ENCODE data around the gene CNGA3. TPM values are rescaled to one million over a fixed set of nuclear protein-coding genes. Genes with fewer than 3 reads are reported as not detected.

The CNGA3 gene
- total RNA-seq (2021; fragmentation: NEBNext Ultra II Directional; extraction: Animal tissue kit (Norgen Biotek cat#: 25700)) (not detected in 2 replicates), polyA plus RNA-seq (2011; rRNA removed) (0.02 TPM in 1 of 2 replicates, not detected in the other), polyA minus RNA-seq (2011; rRNA and poly(A)+ RNA removed) (not detected in 2 replicates)
- 0.04 TPM for polyA plus RNA-seq (2011; cell fraction: cytosol; rRNA removed)
- 0.06 TPM for polyA plus RNA-seq (2011; cell fraction: nucleus; rRNA removed)
- polyA plus RNA-seq (2012, experiment 1 of 2), result not detected in 4 replicates
- polyA plus RNA-seq (2012, experiment 2 of 2), result not detected
- polyA plus RNA-seq (2013, experiment 1 of 2), result 0.02 TPM
- not detected for polyA plus RNA-seq (2013, experiment 2 of 2)
- polyA minus RNA-seq (2011; cell fraction: cytosol; rRNA and poly(A)+ RNA removed), result not detected
- polyA minus RNA-seq (2011; cell fraction: nucleus; rRNA and poly(A)+ RNA removed), result not detected
- long read RNA-seq, experiment 1, result 0 reads
- long read RNA-seq, experiment 2, result 0 reads

DNA sequence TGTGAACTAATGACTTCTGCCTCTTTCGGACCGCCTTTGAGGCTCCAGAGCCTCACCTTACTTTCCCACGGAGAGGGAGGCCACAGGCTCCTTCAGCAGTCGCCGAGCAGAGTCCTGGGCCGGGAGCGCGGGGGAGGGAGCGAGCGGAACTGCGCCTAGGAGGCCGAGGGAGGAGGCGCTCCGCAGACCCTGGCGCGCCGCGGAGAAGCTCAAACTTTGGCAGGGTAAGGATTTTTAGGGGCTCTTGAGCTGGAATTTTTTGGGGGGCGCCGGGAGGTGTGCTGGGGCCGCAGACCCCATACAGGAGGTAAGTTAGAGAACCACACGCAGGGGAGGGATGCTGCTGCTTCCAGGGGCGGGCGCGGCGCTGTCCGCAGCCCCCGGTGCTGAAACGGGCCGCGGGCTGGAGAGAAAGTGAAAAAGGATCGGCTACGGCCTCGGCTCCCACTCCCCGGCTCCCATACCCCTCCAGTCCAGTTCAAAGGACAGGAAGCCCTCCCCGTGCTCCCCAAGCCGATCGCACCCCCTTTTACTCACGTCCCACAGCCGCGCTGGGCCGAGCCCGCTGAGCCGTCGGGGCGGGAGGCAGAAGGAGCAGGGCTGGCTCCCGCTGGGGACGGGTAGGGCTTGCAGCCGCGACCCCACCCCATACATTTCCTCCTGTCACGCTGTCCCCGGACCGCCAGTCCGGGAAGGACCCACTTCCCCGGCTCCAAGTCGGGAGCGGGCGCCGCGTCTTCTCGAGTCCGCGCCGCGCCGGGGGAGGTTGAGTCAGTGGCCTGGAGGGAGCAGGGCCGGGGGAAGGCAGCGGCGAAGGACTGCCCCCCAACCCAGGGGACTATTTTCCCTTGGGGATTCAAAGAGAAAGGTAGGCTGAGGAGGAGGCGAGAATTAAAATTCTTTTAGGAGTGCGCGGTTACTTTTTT is at the start of gene CNGA3:
Gene CNGA3, plus strand, starts transcription at position 146 of the 926 bp plus-strand sequence. CDS start 23,520 bp downstream, outside the sequence.
- H2BK15ac ChIP-seq (ENCODE audit: low read length), result no peak within 1 kb of the TSS
- H3K4me1 ChIP-seq (replicated peaks in 1 of 4; ENCODE audit: control insufficient read depth in 3 of 4, insufficient read depth in 4 of 4, low read length in 3 of 4), result peaks cover 0 to 12% (median 5%) of the 10 kb centered on the region in 4 experiments; a peak in 6 of 7 replicates
- no peak within 1 kb of the TSS for H4K5ac ChIP-seq (ENCODE audit: insufficient read length, low read depth, low read length)
- no peak within 1 kb of the TSS for H2BK20ac ChIP-seq (ENCODE audit: low read length)
- peak in 1 of 2 experiments; percentile 85 for DNase-seq (ENCODE audit: low read depth in 1 of 2, low spot score in 2 of 2)
- H2AK5ac ChIP-seq (ENCODE audit: low read depth, low read length), result no peak within 1 kb of the TSS
- no peak within 1 kb of the TSS for H2BK12ac ChIP-seq (ENCODE audit: low read depth, low read length)
- H3K4ac ChIP-seq (replicated peaks; ENCODE audit: insufficient read length, low read depth, low read length), result no peak within 1 kb of the TSS
- ChIA-PET CTCF (ENCODE audit: partially characterized antibody) (interaction anchor here (1.9 kb wide), 1 partner anchor 36 kb away, joined by 8 read pairs; no protein-coding TSS in a partner anchor), POLR2A (ENCODE audit: partially characterized antibody) (no interaction called here)
- H3K4me2 ChIP-seq (ENCODE audit: insufficient read depth in 1 of 2, low read depth in 2 of 2, low read length in 2 of 2), result peak within 1 kb of the TSS; percentile 64 to 84
- no peak within 1 kb of the TSS for H4K8ac ChIP-seq (ENCODE audit: extremely low read depth, insufficient read depth, low read length)
- no peak within 1 kb of the TSS for H3K27ac ChIP-seq (ENCODE audit: low read depth, low read length)
- no peak within 1 kb of the TSS for H3K18ac ChIP-seq (ENCODE audit: extremely low read depth, low read length)
- peak within 1 kb of the TSS; percentile 32 to 61 (median 36); a peak in 7 of 8 replicates for H3K4me3 ChIP-seq (ENCODE audit: extremely low read depth in 1 of 4, insufficient read depth in 2 of 4, low read depth in 3 of 4, low read length in 4 of 4)
- WGBS, 2 experiments (ENCODE audit: extremely low coverage in 1 of 2, insufficient coverage in 1 of 2, insufficient read length in 1 of 2, insufficient replicate concordance in 2 of 2, low coverage in 1 of 2, low lambda C conversion rate in 2 of 2, missing lambda C conversion rate in 1 of 2), result 2% methylated on average over 39 of the region's 72 CpGs; no CpG with 5 or more reads in 1 of the 2 experiments
- no peak within 1 kb of the TSS for H3K9ac ChIP-seq (replicated peaks in 1 of 4; ENCODE audit: extremely low read depth in 1 of 4, low read depth in 3 of 4, low read length in 3 of 4)
- H3K27me3 ChIP-seq (replicated peaks in 1 of 4; ENCODE audit: control insufficient read depth in 3 of 4, extremely low read depth in 1 of 4, insufficient read depth in 3 of 4, low read length in 3 of 4), result peaks cover 38 to 63% (median 58%) of the 10 kb centered on the region in 4 experiments
- H4K20me1 ChIP-seq (replicated peaks in 1 of 2; ENCODE audit: control insufficient read depth in 1 of 2, insufficient read depth in 2 of 2, low read length in 2 of 2), result peaks cover 6% of the 10 kb centered on the region in 2 experiments
- no peak within 1 kb of the TSS for H3K56ac ChIP-seq (replicated peaks; ENCODE audit: insufficient read length, low read depth, low read length)
- no peak within 1 kb of the TSS for H2BK120ac ChIP-seq (replicated peaks; ENCODE audit: low read depth, low read length)
- peaks cover 0 to 7% of the 10 kb centered on the region in 2 experiments; a peak in 2 of 4 replicates for H3K9me3 ChIP-seq (ENCODE audit: insufficient read depth in 2 of 2, low read depth in 1 of 2, low read length in 1 of 2)
- H3K23ac ChIP-seq (ENCODE audit: insufficient read length), result no peak within 1 kb of the TSS
- H4K91ac ChIP-seq (replicated peaks; ENCODE audit: insufficient read length, low read length), result no peak within 1 kb of the TSS
- H3K14ac ChIP-seq (ENCODE audit: insufficient read length), result no peak within 1 kb of the TSS
- H3K36me3 ChIP-seq (ENCODE audit: control insufficient read depth in 2 of 4, insufficient read depth in 4 of 4, low read length in 3 of 4), result no peaks in the 10 kb centered on the region
- no peak for FAIRE-seq
- no peak within 1 kb of the TSS for H2AFZ ChIP-seq (ENCODE audit: low read length)
- no peaks in the 10 kb centered on the region for H3K79me2 ChIP-seq (ENCODE audit: control insufficient read depth in 1 of 2, insufficient read depth in 2 of 2, low read length in 2 of 2)
- H2BK5ac ChIP-seq (ENCODE audit: low read depth, low read length), result no peak within 1 kb of the TSS
- H3K79me1 ChIP-seq (ENCODE audit: low read depth, low read length), result no peaks in the 10 kb centered on the region
- H3K23me2 ChIP-seq (ENCODE audit: low read depth, low read length), result peaks cover 10% of the 10 kb centered on the region; the same call in 1 of the 2 replicates
- TF ChIP-seq TAF7 (optimal IDR thresholded peaks at IDR 0.05; ENCODE audit: borderline replicate concordance, low read depth, low read length), result peak; percentile 25
- TF ChIP-seq SUZ12 (IDR thresholded peaks at IDR 0.05; ENCODE audit: low read length), result peak; percentile 37; the same call in 1 of the 2 replicates
- TF ChIP-seq KDM4A (IDR thresholded peaks at IDR 0.05; ENCODE audit: low read depth, low read length, severe bottlenecking), result peak; percentile 36
- TF ChIP-seq BRCA1 (IDR thresholded peaks at IDR 0.05; ENCODE audit: low read depth, low read length), result no peak
- no peak for TF ChIP-seq SP4 (IDR thresholded peaks at IDR 0.05; ENCODE audit: low read length)
- TF ChIP-seq, protein P1, sequence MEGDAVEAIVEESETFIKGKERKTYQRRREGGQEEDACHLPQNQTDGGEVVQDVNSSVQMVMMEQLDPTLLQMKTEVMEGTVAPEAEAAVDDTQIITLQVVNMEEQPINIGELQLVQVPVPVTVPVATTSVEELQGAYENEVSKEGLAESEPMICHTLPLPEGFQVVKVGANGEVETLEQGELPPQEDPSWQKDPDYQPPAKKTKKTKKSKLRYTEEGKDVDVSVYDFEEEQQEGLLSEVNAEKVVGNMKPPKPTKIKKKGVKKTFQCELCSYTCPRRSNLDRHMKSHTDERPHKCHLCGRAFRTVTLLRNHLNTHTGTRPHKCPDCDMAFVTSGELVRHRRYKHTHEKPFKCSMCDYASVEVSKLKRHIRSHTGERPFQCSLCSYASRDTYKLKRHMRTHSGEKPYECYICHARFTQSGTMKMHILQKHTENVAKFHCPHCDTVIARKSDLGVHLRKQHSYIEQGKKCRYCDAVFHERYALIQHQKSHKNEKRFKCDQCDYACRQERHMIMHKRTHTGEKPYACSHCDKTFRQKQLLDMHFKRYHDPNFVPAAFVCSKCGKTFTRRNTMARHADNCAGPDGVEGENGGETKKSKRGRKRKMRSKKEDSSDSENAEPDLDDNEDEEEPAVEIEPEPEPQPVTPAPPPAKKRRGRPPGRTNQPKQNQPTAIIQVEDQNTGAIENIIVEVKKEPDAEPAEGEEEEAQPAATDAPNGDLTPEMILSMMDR (IDR thresholded peaks at IDR 0.05; ENCODE audit: control extremely low read depth in 1 of 3, insufficient read depth in 1 of 3, low read depth in 1 of 3, low read length in 3 of 3), result no peak
